GM12801 (cell line): ENCODE data around the gene CAMKK2.

Experiments used
- TF ChIP-seq, protein P1 (sequence below): IDR thresholded peaks from one replicate; pipeline ENCODE4 v1.5.1; 2011; ENCODE audit warnings: control low read depth; ENCODE audit not compliant: insufficient read length; ENCODE audit errors: extremely low read depth

Gene CAMKK2

GRCh38 chr12:121294151-121294889, 2.2 kb downstream of the CAMKK2 start:
- TF ChIP-seq, protein P1, sequence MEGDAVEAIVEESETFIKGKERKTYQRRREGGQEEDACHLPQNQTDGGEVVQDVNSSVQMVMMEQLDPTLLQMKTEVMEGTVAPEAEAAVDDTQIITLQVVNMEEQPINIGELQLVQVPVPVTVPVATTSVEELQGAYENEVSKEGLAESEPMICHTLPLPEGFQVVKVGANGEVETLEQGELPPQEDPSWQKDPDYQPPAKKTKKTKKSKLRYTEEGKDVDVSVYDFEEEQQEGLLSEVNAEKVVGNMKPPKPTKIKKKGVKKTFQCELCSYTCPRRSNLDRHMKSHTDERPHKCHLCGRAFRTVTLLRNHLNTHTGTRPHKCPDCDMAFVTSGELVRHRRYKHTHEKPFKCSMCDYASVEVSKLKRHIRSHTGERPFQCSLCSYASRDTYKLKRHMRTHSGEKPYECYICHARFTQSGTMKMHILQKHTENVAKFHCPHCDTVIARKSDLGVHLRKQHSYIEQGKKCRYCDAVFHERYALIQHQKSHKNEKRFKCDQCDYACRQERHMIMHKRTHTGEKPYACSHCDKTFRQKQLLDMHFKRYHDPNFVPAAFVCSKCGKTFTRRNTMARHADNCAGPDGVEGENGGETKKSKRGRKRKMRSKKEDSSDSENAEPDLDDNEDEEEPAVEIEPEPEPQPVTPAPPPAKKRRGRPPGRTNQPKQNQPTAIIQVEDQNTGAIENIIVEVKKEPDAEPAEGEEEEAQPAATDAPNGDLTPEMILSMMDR, result no peak

DNA sequence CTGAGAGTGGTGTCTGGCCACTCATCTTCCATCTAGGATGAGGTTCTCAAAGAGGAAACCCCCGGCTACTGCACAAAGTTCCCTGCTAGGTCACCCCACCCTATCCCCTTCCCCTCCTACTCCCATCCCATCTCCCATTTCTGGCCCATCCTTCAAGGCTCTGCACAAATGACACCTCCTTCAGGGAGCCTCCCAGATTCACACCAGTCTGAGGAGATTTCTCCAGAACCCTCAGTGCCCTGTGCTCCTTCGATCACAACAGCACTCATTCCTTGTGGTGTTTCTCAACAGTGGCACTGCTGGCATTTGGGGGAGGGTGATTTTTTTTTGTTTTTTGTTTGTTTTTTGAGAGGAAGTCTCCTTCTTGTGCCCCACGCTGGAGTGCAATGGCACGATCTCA, 2.9 kb downstream of the CAMKK2 start:
- TF ChIP-seq, protein P1, result no peak

DNA sequence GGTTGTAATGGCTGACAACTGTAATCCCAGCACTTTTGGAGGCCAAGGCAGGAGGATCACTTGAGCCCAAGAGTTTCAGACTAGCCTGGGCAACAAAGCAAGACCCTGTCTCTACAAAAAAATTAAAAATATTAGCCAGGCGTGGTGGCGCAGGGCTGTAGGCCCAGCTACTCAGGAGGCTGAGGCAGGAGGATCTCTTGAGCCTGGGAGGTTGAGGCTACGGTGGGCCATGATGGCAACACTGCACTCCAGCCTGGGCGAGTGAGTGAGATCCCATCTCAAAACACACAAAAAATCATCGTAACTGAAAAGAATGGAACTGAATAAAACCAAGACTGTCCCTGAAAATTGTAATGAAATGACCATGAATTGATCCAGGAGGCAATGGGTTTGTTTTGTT, 6.1 kb downstream of the CAMKK2 start:
- TF ChIP-seq, protein P1, result no peak

GRCh38 chr12:121289962-121290361, 6.5 kb downstream of the CAMKK2 start:
- TF ChIP-seq, protein P1, result no peak

DNA sequence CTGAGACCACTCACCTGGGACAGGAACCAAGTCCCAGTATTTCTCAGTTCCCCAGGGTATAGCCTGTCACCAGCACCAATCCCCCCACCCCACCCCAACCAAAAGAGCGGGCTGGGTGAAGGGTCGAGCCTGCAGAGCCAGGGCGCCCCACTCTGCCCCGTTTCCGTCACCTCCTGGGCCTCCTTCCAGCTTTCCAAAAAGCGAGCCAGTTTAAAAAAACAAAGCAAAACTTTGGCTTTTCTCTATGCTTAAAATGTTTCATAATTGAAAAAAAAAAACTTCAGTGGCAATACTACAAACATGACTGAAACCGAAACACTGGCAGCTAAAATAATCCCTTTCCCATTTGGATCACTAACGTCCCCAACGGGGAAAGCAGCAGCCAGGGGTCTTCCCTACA, 7.5 kb downstream of the CAMKK2 start:
- TF ChIP-seq, protein P1, result no peak

GRCh38 chr12:121288158-121288845, 8.2 kb downstream of the CAMKK2 start:
- TF ChIP-seq, protein P1, result no peak

- TF ChIP-seq, protein P1, result no peak
Measured at GRCh38 chr12:121287267-121287954, 9.1 kb downstream of the CAMKK2 start.
